CD4-positive, alpha-beta T cell treated with Interleukin-17A for 4 hours (primary cell): ENCODE results near the gene CD6.
"Not testable (repeated sequence)": the region's sequence is repeated elsewhere in the genome, so short reads cannot be mapped to it uniquely, and the experiment has no call there.

ENCODE experiments used
- DNase-seq: peaks from one replicate; pipeline ENCODE4 v3.0.0-alpha.2; 2020; ENCODE audit warnings: mixed read lengths

Gene CD6

GRCh38 chr11:61057615-61058014, 86.1 kb downstream of the CD6 start:
- DNase-seq = no peak

GRCh38 chr11:61058583-61059259, 87.2 kb downstream of the CD6 start:
- no peak for DNase-seq

GRCh38 chr11:61059260-61059752, 87.8 kb downstream of the CD6 start:
- DNase-seq = no peak

- peak; percentile 84 for DNase-seq
Measured at GRCh38 chr11:61061081-61061826, 89.8 kb downstream of the CD6 start.

- DNase-seq = no peak
Measured at GRCh38 chr11:61062181-61062930, 90.9 kb downstream of the CD6 start.

- not testable (repeated sequence) for DNase-seq
Measured at GRCh38 chr11:61065236-61065635, 93.8 kb downstream of the CD6 start.

- peak; percentile 64 for DNase-seq
Measured at GRCh38 chr11:61065955-61066638, 94.6 kb downstream of the CD6 start.

- DNase-seq = no peak
Measured at GRCh38 chr11:61066645-61067044, 95.2 kb downstream of the CD6 start.

- no peak for DNase-seq
Measured at GRCh38 chr11:61067782-61068446, 96.4 kb downstream of the CD6 start.

GRCh38 chr11:61068581-61068980, 97.1 kb downstream of the CD6 start:
- no peak for DNase-seq

GRCh38 chr11:61069427-61069826, 97.9 kb downstream of the CD6 start:
- DNase-seq = no peak
